ENCODE measurements around the gene ASIC4. TPM values are rescaled to one million over a fixed set of nuclear protein-coding genes. Genes with fewer than 3 reads are reported as not detected.
A peak's percentile ranks its signal among the peaks of the same experiment; 100 is the strongest.

Gene ASIC4
- total and polyA plus RNA-seq, 2 of the 13 experiments (the other 11 are each of a cell fraction or from before 2014, with no cell fraction given) = 0.03 TPM; not detected in 1

- TF ChIP-seq ETS1 (CRISPR knock-in tag; IDR thresholded peaks at IDR 0.05) (no peak), IKZF4 (CRISPR knock-in tag; IDR thresholded peaks at IDR 0.05; ENCODE audit: borderline replicate concordance, low read depth, not compliant biosample characterization) (no peak), RERE (CRISPR knock-in tag; IDR thresholded peaks at IDR 0.05; ENCODE audit: low read depth) (peak; percentile 81), POLR2A (IDR thresholded peaks at IDR 0.05; ENCODE audit: insufficient read depth in 1 of 2, low read depth in 2 of 2, low read length in 2 of 2) (no peak; a peak in 1 of 4 replicates), MZF1 (CRISPR knock-in tag; IDR thresholded peaks at IDR 0.05; ENCODE audit: borderline replicate concordance) (peak; percentile 48; the same call in 1 of the 2 replicates), NAIF1 (CRISPR knock-in tag; IDR thresholded peaks at IDR 0.05; ENCODE audit: borderline replicate concordance) (no peak; the same call in none of the 2 replicates), CHD2 (IDR thresholded peaks at IDR 0.05; ENCODE audit: low read depth, low read length) (peak; percentile 63; the same call in 1 of the 2 replicates), ZEB1 (IDR thresholded peaks at IDR 0.05; ENCODE audit: insufficient replicate concordance, low read depth) (peak; percentile 81), ZNF317 (CRISPR knock-in tag; IDR thresholded peaks at IDR 0.05) (peak; percentile 91), NCOA2 (CRISPR knock-in tag; IDR thresholded peaks at IDR 0.05) (peak; percentile 90), AKAP8 (CRISPR knock-in tag; IDR thresholded peaks at IDR 0.05) (peak; percentile 42; the same call in 1 of the 2 replicates), CBX1 (IDR thresholded peaks at IDR 0.05; ENCODE audit: low read depth) (no peak), ZNF530 (CRISPR knock-in tag; IDR thresholded peaks at IDR 0.05; ENCODE audit: low read depth) (no peak)
- TF ChIP-seq, protein P1, sequence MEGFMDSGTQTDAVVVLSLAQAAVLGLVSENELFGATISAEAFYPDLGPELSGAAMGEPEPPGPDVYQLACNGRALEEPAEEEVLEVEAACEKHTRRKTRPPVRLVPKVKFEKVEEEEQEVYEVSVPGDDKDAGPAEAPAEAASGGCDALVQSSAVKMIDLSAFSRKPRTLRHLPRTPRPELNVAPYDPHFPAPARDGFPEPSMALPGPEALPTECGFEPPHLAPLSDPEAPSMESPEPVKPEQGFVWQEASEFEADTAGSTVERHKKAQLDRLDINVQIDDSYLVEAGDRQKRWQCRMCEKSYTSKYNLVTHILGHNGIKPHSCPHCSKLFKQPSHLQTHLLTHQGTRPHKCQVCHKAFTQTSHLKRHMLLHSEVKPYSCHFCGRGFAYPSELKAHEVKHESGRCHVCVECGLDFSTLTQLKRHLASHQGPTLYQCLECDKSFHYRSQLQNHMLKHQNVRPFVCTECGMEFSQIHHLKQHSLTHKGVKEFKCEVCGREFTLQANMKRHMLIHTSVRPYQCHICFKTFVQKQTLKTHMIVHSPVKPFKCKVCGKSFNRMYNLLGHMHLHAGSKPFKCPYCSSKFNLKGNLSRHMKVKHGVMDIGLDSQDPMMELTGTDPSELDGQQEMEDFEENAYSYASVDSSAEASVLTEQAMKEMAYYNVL (CRISPR knock-in tag; IDR thresholded peaks at IDR 0.05; ENCODE audit: borderline replicate concordance) = peak; percentile 97
- TF ChIP-seq, protein P2, sequence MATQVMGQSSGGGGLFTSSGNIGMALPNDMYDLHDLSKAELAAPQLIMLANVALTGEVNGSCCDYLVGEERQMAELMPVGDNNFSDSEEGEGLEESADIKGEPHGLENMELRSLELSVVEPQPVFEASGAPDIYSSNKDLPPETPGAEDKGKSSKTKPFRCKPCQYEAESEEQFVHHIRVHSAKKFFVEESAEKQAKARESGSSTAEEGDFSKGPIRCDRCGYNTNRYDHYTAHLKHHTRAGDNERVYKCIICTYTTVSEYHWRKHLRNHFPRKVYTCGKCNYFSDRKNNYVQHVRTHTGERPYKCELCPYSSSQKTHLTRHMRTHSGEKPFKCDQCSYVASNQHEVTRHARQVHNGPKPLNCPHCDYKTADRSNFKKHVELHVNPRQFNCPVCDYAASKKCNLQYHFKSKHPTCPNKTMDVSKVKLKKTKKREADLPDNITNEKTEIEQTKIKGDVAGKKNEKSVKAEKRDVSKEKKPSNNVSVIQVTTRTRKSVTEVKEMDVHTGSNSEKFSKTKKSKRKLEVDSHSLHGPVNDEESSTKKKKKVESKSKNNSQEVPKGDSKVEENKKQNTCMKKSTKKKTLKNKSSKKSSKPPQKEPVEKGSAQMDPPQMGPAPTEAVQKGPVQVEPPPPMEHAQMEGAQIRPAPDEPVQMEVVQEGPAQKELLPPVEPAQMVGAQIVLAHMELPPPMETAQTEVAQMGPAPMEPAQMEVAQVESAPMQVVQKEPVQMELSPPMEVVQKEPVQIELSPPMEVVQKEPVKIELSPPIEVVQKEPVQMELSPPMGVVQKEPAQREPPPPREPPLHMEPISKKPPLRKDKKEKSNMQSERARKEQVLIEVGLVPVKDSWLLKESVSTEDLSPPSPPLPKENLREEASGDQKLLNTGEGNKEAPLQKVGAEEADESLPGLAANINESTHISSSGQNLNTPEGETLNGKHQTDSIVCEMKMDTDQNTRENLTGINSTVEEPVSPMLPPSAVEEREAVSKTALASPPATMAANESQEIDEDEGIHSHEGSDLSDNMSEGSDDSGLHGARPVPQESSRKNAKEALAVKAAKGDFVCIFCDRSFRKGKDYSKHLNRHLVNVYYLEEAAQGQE (IDR thresholded peaks at IDR 0.05; ENCODE audit: borderline replicate concordance in 1 of 2, low read depth in 1 of 2, low read length in 2 of 2) = peak in 1 of 2 experiments; percentile 77; a peak in 2 of 4 replicates
Observed at GRCh38 chr2:219576505-219577388, 62.5 kb downstream of the ASIC4 start (continued).

Data from HepG2 (cell line).